ENCODE data around the gene DMAP1.
"Not testable (repeated sequence)": the region's sequence is repeated elsewhere in the genome, so short reads cannot be mapped to it uniquely, and the experiment has no call there.

Gene DMAP1, protein sequence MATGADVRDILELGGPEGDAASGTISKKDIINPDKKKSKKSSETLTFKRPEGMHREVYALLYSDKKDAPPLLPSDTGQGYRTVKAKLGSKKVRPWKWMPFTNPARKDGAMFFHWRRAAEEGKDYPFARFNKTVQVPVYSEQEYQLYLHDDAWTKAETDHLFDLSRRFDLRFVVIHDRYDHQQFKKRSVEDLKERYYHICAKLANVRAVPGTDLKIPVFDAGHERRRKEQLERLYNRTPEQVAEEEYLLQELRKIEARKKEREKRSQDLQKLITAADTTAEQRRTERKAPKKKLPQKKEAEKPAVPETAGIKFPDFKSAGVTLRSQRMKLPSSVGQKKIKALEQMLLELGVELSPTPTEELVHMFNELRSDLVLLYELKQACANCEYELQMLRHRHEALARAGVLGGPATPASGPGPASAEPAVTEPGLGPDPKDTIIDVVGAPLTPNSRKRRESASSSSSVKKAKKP

DNA sequence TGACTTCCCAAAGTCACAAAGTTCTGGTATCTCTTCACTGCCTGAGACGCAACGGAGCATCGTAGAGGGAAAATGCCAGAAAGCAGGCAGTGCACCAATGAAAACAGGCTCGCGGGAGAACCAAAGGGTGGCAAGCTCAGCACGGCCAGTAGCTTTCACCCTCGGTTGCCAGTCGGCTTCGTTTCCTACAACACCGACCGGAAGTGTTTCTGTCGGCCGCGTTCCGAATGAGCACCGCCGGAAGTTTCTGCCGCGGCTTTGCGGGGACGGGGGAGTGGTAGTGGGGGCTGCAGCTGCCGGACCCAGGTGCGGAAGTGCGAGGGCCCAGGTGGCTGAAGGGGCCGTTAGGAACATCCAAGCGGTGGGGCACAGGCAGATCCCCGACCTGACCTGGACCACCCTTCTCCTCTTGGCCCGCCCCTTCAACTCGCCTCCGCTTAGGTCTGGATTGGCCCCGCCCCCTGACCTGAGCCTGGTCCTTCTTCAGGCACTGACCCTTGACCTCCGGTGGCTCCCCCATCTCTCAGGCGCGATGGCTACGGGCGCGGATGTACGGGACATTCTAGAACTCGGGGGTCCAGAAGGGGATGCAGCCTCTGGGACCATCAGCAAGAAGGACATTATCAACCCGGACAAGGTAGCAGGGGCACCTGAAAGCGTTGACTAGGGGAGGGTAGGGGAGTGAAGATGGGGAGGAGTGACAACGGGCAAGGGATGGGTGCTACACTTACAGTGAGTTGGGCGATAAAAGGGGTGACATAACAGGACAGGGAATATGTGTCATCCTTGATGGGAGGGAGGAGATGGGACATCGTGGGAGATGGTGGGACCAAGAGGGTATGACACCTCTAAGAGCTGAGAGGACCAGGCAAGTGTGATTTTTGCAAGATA lies at the start of gene DMAP1:
Gene DMAP1, plus strand, starts transcription at position 250 of the 891 bp plus-strand sequence. Its CDS starts 283 bp downstream, at position 533.
- DNase-seq (ENCODE audit: low spot score): peak; percentile 89

DNA sequence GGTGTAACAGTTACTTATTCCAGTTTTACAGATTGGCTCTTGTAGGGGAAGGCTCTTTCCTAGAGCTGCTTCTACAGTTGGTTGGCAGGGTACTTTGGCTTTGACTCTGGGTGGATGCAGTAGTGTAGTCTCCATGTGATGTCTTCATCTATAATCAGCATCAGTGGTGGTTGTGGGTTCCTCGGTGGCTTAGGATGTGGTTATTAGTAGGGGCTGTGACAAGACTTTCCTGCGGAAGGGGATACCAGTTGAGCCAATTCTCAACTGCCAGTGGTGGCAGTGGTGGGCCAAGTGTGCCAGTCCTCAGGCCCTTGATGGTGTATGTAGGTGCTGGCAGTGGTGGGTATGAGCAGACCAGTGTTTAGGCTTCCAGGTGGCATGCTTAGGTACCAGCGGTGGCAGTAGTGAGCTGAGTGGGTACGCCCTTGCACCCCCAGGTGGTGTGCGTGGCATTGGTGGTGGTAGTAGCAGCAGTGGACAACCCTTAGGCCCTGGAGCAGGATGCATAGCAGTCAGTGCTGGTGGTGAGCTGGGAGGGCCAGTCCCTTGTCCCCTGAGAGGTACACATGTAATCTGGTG lies 44.7 kb upstream of the DMAP1 start:
- no peak for DNase-seq (ENCODE audit: low spot score)

DNA sequence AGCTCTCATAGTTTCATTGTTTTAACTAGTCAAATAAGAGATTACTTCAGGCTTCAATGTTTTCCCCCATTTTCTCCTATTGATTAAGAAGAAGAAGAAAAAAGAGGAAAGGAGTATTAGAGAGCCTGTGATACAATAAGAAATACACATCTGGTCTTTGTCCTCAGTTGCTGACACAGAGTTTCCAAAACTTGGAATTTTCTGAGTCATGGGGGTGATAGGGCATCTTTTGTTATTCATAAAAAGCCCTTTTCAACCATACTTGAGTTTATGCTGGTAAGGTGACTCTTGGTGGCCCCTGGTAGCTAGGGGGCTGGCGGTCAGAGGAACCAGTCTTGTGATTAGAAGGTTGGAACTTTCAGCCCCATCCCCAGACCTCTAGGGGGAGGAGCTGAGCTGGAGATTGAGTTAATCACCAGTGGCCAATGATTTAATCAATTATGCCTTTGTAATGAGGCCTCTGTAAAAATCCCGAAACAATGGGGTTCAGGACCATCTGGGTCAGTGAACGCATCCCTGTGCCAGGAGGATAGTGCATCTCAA lies 42.9 kb upstream of the DMAP1 start:
- peak; percentile 30 for DNase-seq (ENCODE audit: low spot score)

DNA sequence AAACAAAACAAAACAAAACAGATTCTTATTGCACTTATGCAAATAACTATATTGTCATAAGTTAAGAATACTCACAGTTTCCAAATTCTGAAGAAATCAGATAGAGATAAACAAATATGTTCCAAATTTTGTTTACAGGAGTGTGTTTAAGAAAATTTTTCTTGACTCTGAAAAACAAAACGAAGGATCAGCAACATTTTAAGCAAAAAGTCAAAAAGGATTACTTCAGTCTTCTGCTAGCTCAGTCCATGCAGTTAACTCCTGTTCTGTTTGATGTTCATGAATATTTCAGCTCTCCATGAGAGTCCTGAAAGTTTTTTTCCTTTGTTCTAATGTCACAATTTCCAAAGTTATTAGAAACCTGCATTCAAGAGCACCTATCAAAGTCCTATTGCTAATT lies 38.6 kb upstream of the DMAP1 start:
- DNase-seq (ENCODE audit: low spot score): no peak

DNA sequence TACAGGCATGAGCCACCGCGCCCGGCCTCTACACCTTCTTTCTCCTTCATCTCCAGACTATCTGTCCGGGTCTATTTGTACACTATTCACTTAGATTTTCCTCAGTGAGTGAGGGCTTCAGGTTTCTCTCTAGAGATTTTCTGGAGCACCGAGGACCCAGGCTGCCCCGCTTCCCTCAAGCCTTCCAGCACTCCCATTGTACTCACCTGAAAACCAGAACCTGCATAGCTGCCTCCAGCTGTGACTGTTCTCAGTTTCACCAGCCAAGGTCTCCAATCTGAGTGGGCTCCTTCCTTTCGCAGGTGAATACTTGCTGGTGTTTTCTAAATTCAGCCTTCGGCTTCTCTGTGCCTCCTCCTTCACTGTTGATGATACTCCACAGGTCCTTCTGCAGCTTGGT lies 12.9 kb upstream of the DMAP1 start:
- DNase-seq (ENCODE audit: low spot score): no peak

DNA sequence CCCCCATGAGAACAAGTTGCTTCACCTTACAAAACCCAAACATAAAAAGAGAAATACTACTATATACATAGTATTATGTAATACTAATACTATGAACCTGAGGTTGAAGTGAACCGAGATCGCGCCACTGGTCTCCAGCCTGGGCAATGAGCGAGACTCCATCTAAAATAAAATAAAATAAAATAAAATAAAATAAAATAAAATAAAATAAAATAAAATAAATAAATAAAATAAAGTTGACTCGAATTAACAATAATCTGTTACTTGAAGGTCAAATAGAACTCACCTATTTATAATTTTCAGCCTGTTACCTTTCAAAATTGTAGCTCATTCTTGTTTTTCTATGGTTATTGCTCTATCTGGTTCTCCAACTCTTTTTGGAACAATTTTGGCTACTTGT lies 6.7 kb upstream of the DMAP1 start:
- DNase-seq (ENCODE audit: low spot score): not testable (repeated sequence)

DNA sequence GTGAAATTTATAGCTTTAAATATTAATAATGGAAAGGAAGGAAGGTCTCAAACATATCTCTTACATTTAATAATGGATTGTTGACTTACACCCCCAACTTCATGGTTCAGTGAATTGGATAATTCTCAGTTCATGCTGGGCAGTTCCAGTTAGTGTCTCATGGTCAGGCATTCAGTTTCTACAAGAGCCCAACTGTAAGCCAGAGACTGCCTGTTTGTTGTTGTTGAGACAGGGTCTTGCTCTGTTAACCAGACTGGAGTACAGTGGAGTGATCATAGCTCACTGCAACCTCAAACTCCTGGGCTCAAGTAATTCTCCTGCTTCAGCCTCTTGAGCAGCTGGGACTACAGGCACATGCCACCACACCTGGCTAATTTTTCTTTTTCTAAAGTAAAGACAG lies 5.0 kb upstream of the DMAP1 start:
- DNase-seq (ENCODE audit: low spot score): no peak

DNA sequence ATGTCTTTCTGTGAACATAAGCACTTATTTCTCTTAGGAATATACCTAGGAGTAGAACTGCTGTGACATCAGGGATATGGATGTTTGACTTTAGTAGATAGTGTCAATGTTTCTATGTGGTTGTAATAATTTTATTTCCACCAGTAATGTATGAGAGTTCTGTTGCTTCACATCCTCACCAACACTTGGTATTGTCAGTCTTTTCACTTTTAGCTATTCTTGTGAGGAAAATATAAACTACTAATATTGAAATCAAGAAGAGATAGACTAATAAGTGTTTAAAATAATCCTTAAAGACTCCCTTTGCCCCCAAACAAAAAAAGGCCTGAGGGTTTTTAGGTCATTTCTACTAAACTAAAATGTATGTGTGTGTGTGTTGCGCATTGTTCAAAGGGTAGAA lies 2.7 kb upstream of the DMAP1 start:
- no peak for DNase-seq (ENCODE audit: low spot score)

DNA sequence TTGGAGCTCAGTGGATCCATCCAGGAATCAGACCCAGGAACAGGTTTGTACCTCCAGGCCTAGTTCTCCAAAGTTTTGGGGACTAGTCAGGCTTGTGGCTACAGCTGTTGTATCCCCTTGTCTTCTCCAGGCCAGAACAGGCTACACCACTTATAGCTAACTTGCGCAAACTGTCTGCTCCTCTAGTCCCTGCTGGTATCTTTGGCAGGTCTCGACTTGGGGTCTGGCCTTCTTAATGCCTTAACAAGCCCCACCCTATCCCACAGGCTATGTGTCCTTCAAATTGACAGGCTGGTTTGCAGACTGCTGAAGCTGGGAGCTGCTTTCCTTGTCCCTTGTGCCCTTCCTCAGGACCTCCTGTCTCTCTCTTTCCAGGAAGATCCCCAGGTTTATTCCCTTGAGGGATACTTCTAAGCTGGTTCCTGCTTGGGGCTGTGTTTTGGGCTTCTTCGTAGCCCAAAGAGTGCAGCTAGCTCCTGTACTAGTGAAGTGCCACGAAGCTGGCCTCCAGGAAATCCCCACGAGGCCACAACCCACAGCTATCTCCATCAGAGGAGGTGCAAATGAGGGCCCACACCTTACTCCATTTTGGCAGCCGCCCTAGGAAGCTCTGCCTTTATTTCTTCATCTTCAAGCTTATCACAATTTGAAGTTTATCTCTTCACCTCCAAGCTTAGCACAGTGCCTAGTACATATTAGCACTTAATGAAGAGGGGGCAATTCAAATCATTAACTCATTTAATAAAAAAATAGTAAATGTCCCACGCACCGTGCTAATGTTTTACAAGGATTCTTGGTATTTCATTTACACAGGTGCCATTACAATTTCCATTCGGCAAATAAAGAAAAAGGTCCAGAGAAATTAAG lies 683 bp upstream of the DMAP1 start:
- no peak for DNase-seq (ENCODE audit: low spot score)

DNA sequence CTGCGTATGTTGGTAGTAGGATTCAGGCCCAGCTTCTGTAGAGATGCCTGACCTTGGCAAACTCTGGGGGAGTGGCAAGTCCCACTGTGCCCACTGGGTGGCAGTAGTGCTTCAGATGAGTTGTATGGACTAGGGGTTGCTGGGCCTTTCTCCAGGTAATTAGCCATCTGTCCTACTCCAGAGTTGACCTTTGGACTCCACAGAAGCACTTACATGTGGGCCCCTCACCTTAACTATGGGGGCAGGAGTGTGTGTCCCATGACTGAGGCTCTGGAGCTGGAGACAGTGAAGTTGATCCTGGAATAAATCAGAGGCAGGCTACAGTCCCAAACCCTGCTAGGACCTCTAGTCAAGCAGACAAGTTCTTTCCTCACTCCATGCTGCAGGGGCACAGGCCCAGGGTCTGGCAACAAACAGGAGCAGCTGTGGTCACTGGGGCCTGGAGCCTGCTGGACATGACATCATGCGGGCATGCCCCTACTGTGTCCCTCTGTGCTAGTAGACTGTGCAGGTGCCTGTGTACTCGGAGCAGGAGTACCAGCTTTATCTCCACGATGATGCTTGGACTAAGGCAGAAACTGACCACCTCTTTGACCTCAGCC lies 4.6 kb downstream of the DMAP1 start:
- DNase-seq (ENCODE audit: low spot score): peak; percentile 70

DNA sequence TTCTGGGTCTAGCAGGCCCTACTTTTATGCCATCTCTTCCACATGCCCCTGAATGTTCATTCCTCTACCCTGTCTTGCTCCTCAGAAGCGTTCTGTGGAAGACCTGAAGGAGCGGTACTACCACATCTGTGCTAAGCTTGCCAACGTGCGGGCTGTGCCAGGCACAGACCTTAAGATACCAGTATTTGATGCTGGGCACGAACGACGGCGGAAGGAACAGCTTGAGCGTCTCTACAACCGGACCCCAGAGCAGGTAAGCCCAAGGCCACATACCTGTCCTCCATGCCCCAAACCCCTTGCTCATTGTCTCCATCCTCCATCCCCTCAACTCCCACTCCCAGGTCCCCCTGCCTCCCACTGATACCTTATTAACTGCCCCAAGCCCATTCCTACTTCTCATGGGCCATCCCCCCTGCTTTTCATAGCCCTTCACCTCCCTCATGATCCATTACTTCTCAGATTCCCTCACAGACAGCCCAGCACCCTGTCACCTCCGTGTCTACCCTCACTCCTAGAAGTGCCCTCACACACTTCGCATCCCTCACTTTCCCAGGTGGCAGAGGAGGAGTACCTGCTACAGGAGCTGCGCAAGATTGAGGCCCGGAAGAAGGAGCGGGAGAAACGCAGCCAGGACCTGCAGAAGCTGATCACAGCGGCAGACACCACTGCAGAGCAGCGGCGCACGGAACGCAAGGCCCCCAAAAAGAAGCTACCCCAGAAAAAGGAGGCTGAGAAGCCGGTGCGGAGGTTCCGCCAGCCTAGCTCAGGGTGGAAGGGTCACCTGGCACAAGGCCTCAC lies 5.4 kb downstream of the DMAP1 start:
- no peak for DNase-seq (ENCODE audit: low spot score)

DNA sequence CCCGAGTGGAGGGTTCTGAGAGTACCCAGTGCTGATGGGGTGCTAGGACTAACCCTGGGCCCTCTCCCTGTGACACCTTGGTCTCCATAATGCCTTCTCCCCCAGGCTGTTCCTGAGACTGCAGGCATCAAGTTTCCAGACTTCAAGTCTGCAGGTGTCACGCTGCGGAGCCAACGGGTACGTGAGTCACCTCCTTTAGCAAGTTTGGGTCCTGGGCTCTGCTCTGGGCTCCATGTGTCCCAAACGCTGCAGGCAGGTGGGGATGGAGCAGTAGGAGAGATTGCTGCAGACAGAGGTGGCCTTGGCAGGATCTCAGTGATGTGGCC lies 6.0 kb downstream of the DMAP1 start:
- DNase-seq (ENCODE audit: low spot score): no peak

DNA sequence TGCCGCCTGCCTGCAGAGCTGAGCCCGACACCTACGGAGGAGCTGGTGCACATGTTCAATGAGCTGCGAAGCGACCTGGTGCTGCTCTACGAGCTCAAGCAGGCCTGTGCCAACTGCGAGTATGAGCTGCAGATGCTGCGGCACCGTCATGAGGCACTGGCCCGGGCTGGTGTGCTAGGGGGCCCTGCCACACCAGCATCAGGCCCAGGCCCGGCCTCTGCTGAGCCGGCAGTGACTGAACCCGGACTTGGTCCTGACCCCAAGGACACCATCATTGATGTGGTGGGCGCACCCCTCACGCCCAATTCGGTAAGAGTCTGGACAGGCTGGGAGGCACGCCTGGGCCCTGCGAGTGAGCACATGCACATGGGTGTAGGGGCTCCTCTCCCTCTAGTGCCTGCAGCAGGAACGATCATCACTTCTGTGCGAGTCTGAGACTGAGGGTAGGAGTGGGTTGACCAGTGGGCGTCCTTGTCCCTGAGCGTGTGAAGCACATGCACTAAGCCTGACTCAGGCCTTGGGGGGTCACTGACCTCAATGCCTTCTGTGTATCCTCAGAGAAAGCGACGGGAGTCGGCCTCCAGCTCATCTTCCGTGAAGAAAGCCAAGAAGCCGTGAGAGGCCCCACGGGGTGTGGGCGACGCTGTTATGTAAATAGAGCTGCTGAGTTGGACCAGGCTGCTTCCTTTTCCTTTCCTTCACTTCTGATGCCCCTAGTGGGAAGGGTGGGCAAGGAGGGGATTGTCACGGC lies 6.9 kb downstream of the DMAP1 start:
- DNase-seq (ENCODE audit: low spot score): peak; percentile 8

DNA sequence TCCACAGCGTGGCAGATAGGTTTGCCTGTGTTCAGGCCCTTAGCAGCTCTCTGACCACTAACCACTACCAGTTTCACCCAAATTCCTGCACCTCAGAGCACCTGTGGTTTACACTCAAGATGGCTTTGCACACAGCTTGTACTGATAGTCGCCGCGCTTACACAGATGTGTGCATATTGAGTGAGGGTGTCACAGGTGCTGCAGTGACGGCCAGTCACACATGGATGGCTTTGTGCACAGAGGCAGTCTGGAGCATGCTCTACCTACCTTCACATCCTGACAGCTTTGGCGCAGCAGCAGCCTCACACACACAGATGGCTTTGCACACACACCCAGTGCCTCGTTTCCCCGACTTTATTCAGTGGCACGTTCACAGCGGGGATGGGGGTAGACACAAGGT lies 7.5 kb downstream of the DMAP1 start:
- no peak for DNase-seq (ENCODE audit: low spot score)

DNA sequence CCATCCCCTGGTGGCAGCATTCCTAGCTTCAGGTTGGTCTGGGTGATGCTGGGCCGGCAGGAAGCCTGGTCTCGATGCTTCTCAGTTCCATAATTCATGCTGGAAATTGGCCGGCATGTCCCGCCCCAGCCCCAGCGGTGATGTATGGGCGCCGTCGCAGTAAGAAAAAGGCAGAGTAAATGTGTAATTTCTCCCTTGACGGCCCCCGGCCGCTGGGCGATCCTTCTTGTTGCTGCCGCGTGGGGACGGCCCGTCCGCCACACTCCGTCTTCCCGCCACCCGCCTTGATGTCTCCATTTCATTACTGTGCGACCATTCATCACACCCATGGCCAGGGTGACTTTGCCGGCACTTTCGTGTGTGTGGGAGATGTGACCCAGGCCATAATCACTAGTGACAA lies 8.5 kb downstream of the DMAP1 start:
- DNase-seq (ENCODE audit: low spot score): no peak

DNA sequence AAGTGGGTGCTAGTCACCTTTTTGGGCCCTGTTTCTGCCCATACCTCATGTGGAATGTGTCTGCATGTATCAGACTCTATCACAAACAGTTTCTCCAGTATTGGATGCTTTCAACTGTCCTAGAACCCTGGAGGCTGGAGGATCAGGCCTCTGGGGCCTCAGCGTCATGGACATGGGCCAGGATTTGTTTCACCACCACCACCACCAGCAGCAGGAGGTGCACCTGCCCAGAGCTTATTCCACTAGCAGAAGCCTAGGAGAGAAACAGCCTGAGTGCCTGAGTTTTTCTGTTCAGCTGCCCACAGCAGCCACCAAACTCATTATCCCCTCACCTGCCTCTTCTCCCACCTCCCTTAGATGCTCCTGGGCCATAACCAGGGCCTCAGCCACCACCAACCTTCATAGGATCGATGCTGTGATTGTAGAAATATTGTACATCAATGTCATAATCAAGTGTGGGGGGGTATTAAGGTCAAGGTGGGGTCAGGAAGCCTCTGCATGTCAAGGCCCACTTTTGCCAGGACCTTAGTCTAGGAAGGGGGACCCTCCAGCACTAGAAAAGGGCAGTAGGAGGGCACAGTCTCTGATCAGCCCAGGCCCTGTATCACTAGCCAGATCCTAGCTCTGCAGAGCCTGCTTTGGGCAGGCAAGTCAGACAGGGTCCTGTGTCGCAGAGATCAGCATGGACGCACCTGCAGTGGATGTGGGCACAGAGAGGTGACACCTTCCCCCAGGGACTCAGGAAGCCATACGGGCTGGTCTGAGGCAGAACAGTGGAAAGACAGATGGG lies 9.3 kb downstream of the DMAP1 start:
- DNase-seq (ENCODE audit: low spot score): no peak

DNA sequence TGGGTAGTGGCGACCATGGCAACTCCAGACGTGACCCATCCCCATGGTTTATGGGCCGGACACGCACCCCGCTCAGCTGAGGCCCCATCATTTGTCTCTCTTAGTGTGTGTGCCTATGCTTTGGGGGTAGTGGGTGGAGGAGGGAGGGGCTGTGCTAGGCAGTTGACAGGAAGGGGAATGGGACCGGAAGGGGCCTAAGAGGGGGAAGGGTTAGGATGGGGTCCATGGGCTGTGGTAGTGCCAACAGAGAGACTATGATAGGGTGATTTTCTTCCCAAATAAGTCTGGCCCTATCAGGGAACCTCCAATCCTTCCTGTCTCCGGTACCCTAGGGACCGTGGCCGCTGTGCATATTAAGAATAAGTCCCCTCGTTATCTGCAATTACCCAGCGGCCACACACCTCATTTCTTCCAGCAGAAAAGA lies 9.9 kb downstream of the DMAP1 start:
- DNase-seq (ENCODE audit: low spot score): no peak

DNA sequence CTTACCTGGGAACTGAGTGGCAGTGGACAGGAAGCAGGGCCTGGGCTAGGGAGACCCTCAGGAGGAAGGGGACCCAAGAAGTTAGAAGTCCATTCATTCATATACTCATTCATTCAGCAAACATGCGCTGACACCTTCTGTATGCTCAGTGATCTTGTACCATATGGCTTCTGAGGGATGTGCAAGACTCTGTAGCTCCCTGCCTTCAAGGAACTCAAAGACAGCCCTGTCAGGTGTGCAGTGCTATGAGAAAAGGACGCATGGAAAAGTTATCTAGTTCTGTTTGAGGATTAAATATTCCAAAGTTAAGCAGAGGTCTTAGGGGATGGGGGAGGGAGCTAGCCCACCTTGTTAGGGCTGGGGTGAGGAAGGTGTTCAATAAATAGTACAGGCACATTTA lies 12.5 kb downstream of the DMAP1 start:
- DNase-seq (ENCODE audit: low spot score): no peak

DNA sequence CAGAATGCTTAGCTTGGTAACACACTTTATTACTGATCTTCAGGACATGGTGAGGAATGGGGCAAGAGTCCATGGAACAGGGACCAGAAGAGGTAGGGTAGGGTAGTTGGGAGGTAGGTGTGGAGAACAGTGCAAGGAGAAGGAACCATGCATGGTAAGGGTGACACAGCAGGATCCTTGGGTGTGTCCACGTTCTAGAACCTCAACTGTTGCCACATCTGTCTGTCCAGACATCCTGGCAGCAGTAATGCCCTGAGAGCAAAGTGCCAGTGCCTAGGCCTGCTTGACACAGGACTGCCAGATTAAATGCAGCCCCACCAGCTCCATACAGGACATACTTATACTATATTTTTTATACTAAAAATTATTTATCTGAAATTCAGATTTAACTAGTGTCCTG lies 13.9 kb downstream of the DMAP1 start:
- peak; percentile 24 for DNase-seq (ENCODE audit: low spot score)

Data from AG08395 (cell line).